HepG2 (cell line): ENCODE measurements around the gene TFG. TPM values are rescaled to one million over a fixed set of nuclear protein-coding genes. Genes with fewer than 3 reads are reported as not detected.

Experiments
- ATAC-seq: fragments of 200-7000 bp; cut with Tn5 transposase; 3 replicates; pipeline ENCODE4 v1.9.1; 2020; ENCODE audit warnings: mild to moderate bottlenecking, moderate library complexity
- Bru-seq: library from RNA; stranded (reverse); fragments of 400-500 nt; gene quantifications from one replicate; lab custom pipeline; 2021; lab: Mats Ljungman, UMichigan
- BruChase-seq, 2 experiments: library from RNA; stranded (reverse); fragments of 400-500 nt; gene quantifications; one replicate each; lab custom pipeline; 2021; lab: Mats Ljungman, UMichigan
- BruUV-seq: library from RNA; stranded (reverse); fragments of 400-500 nt; replicated peaks from 2 replicates; lab custom pipeline; 2021; lab: Mats Ljungman, UMichigan
- CTCF ChIA-PET: fragments of 300-600 bp; formaldehyde crosslinking; extraction: SDS; loops from one replicate; lab custom pipeline; 2021; ENCODE audit warnings: low total read pairs, inconsistent platforms, low intra/inter-chr PET ratio; lab: Yijun Ruan, JAX
- POLR2A ChIA-PET: fragments of 350-600 bp; sonication (Branson Sonifier 250); formaldehyde crosslinking; loops from one replicate; lab custom pipeline; 2020; ENCODE audit warnings: antibody characterized with exemption, inconsistent platforms; lab: Yijun Ruan, JAX
- DNase-seq: peaks from one replicate; pipeline ENCODE4 v3.0.0-alpha.2; 2015; ENCODE audit warnings: low spot score
- FAIRE-seq: peaks from 3 replicates; lab custom pipeline; 2011; peaks lifted over from hg19 to GRCh38; lab: Jason Lieb, UNC
- H2AFZ ChIP-seq: one replicate; pipeline ENCODE4 v1.6.1; 2011; ENCODE audit warnings: low read length, inconsistent platforms
- H3K27ac ChIP-seq: fragments of 300-600 bp; 3 replicates; pipeline ENCODE4 v1.8.0; 2011; ENCODE audit warnings: mixed run types, mild to moderate bottlenecking, mixed read lengths, low read length, inconsistent platforms; ENCODE audit not compliant: insufficient read depth; ENCODE audit errors: extremely low read length
- H3K27me3 ChIP-seq, 2 experiments: fragments of 200-600 bp in 1 of 2; 2 replicates in 1 of 2; 3 replicates in 1 of 2; pipeline versions ENCODE4 v1.6.0 to v1.8.0; 2011; ENCODE audit warnings: low read length in 2 of 2, mild to moderate bottlenecking in 2 of 2, moderate library complexity in 2 of 2, inconsistent platforms in 1 of 2; ENCODE audit not compliant: insufficient read depth in 2 of 2, control insufficient read depth in 1 of 2
- H3K36me3 ChIP-seq, 2 experiments: fragments of 200-600 bp in 1 of 2; replicated peaks in 1 of 2; 2 replicates in 1 of 2; 3 replicates in 1 of 2; pipeline versions ENCODE4 v1.5.1 to v1.8.0; 2011; ENCODE audit warnings: low read length in 2 of 2, inconsistent platforms in 1 of 2; ENCODE audit not compliant: insufficient read depth in 2 of 2, control insufficient read depth in 1 of 2
- H3K4me1 ChIP-seq: 2 replicates; pipeline ENCODE4 v1.5.1; 2012; ENCODE audit warnings: low read length, inconsistent platforms; ENCODE audit not compliant: insufficient read depth
- H3K4me2 ChIP-seq: 2 replicates; pipeline ENCODE4 v1.6.0; 2011; ENCODE audit warnings: low read depth, low read length, inconsistent platforms
- H3K4me3 ChIP-seq, 3 experiments: fragments of 200-600 bp in 1 of 3; sonication (generic), shearing (Covaris generic) in 1 of 3; replicated peaks in 1 of 3; 2 replicates each; pipeline ENCODE4 v1.5.1; 2011 to 2016; ENCODE audit warnings: low read length in 3 of 3, inconsistent platforms in 2 of 3, low read depth in 2 of 3, mild to moderate bottlenecking in 2 of 3, control low read depth in 1 of 3, mixed read lengths in 1 of 3; ENCODE audit not compliant: insufficient read depth in 1 of 3
- H3K79me2 ChIP-seq: one replicate; pipeline ENCODE4 v1.6.1; 2011; ENCODE audit warnings: low read length, inconsistent platforms; ENCODE audit not compliant: insufficient read depth
- H3K9ac ChIP-seq: 2 replicates; pipeline ENCODE4 v1.6.0; 2011; ENCODE audit warnings: mild to moderate bottlenecking, low read depth, low read length, inconsistent platforms; ENCODE audit not compliant: insufficient read depth
- H3K9me3 ChIP-seq: 2 replicates; pipeline ENCODE4 v1.5.1; 2012; ENCODE audit warnings: mild to moderate bottlenecking, low read length
- H4K20me1 ChIP-seq: 2 replicates; pipeline ENCODE4 v1.6.0; 2011; ENCODE audit warnings: inconsistent platforms, mild to moderate bottlenecking, low read length, moderate library complexity; ENCODE audit not compliant: insufficient read depth
- AHR ChIP-seq: IDR thresholded peaks from 2 replicates; pipeline ENCODE4 v1.6.1; 2018; ENCODE audit warnings: missing genetic modification reagents, missing compliant biosample characterization
- WGBS: methylation state at CpG from one replicate; pipeline ENCODE4 v1.1.6; 2017; ENCODE audit warnings: low lambda C conversion rate; 5-methylcytosine and 5-hydroxymethylcytosine counted together
- in situ Hi-C: cut with HindIII; loops from 2 replicates; pipeline ENCODE4 v1.10.0; 2017; ENCODE audit warnings: low pct_unique_long_range_greater_than_20kb; ENCODE audit not compliant: extremely low pct_ligation_motif_present
- intact Hi-C: fragments of 100-400 bp; cut with micrococcal nuclease; formaldehyde crosslinking; loops from one replicate; pipeline ENCODE4 v1.10.0; 2022; ENCODE audit not compliant: unreplicated experiment
- long read RNA-seq, 2 experiments: library from RNA in 1 of 2; library from polyadenylated mRNA in 1 of 2; stranded (forward) in 1 of 2; unstranded in 1 of 2; transcript quantifications; one replicate each; pipeline ENCODE4 v2.0.0, GENCODE V29; 2019 to 2022
- polyA minus RNA-seq, 3 experiments: library from RNA; depleted of rRNA, polyadenylated mRNA; stranded (reverse); fragments of >200 nt; gene quantifications; 2 replicates each; pipeline ENCODE4 v1.2.3, GENCODE V29; 2011; ENCODE audit warnings: low replicate concordance in 1 of 3
- polyA plus RNA-seq, 8 experiments: library from polyadenylated mRNA; depleted of rRNA in 3 of 8; stranded (reverse) in 7 of 8; unstranded in 1 of 8; fragments of >200 nt; fragmentation: Illumina TruSeq in 4 of 8; extraction: Trizol in 4 of 8; gene quantifications; 2 replicates each; pipeline versions ENCODE4 v1.2.1 to v1.2.3, GENCODE V29; 2011 to 2016; ENCODE audit warnings: low read depth in 4 of 8, missing spikeins in 1 of 8, mixed read lengths in 1 of 8; ENCODE audit not compliant: insufficient read depth in 1 of 8
- total RNA-seq, 5 experiments: library from RNA; depleted of rRNA; stranded (reverse); fragments of >200 nt; fragmentation: Illumina TruSeq; extraction: Trizol; gene quantifications; 2 replicates each; pipeline ENCODE4 v1.2.3, GENCODE V29; 2016; ENCODE audit warnings: low read depth in 1 of 5
- TF ChIP-seq, protein P1 (sequence below): sonication (generic); formaldehyde crosslinking; IDR thresholded peaks from 2 replicates; pipeline ENCODE4 v1.4.0; 2020; ENCODE audit warnings: missing genetic modification reagents, mild to moderate bottlenecking, borderline replicate concordance
- TF ChIP-seq, protein P2 (sequence below): sonication (generic); formaldehyde crosslinking; IDR thresholded peaks from 2 replicates; pipeline ENCODE4 v1.4.0; 2020; ENCODE audit warnings: mild to moderate bottlenecking, missing genetic modification reagents
- TF ChIP-seq, protein P3 (sequence below): sonication (generic); formaldehyde crosslinking; IDR thresholded peaks from 2 replicates; pipeline ENCODE4 v1.4.0; 2020; ENCODE audit warnings: mild to moderate bottlenecking, missing genetic modification reagents

The TFG gene
- total RNA-seq (2016; rRNA removed; fragmentation: Illumina TruSeq; extraction: Trizol), result 53.6 and 75.5 TPM in 2 replicates
- 19.9 and 20.4 TPM in 2 replicates for total RNA-seq (2016; cell fraction: cytosol; rRNA removed; fragmentation: Illumina TruSeq; extraction: Trizol; ENCODE audit: low read depth)
- 55.4 and 69.3 TPM in 2 replicates for total RNA-seq (2016; cell fraction: insoluble cytoplasmic fraction; rRNA removed; fragmentation: Illumina TruSeq; extraction: Trizol)
- 41.0 and 43.7 TPM in 2 replicates for total RNA-seq (2016; cell fraction: membrane; rRNA removed; fragmentation: Illumina TruSeq; extraction: Trizol)
- total RNA-seq (2016; cell fraction: nucleus; rRNA removed; fragmentation: Illumina TruSeq; extraction: Trizol), result 52.9 and 55.9 TPM in 2 replicates
- 66.2 and 71.7 TPM in 2 replicates for polyA plus RNA-seq (2011; rRNA removed)
- 69.5 and 71.5 TPM in 2 replicates for polyA plus RNA-seq (2011; cell fraction: cytosol; rRNA removed)
- polyA plus RNA-seq (2011; cell fraction: nucleus; rRNA removed), result 50.5 and 60.9 TPM in 2 replicates
- 56.0 and 60.1 TPM in 2 replicates for polyA plus RNA-seq (2012)
- 34.7 and 37.4 TPM in 2 replicates for polyA plus RNA-seq (2016; cell fraction: cytosol; fragmentation: Illumina TruSeq; extraction: Trizol; ENCODE audit: low read depth)
- polyA plus RNA-seq (2016; cell fraction: insoluble cytoplasmic fraction; fragmentation: Illumina TruSeq; extraction: Trizol; ENCODE audit: low read depth), result 161 and 167 TPM in 2 replicates
- polyA plus RNA-seq (2016; cell fraction: membrane; fragmentation: Illumina TruSeq; extraction: Trizol; ENCODE audit: low read depth), result 56.9 and 63.5 TPM in 2 replicates
- polyA plus RNA-seq (2016; cell fraction: nucleus; fragmentation: Illumina TruSeq; extraction: Trizol; ENCODE audit: insufficient read depth, low read depth), result 94.6 and 99.1 TPM in 2 replicates
- polyA minus RNA-seq (2011; rRNA and poly(A)+ RNA removed; ENCODE audit: low replicate concordance), result 32.7 and 41.4 TPM in 2 replicates
- polyA minus RNA-seq (2011; cell fraction: cytosol; rRNA and poly(A)+ RNA removed), result 30.4 and 30.6 TPM in 2 replicates
- 95.5 and 108 TPM in 2 replicates for polyA minus RNA-seq (2011; cell fraction: nucleus; rRNA and poly(A)+ RNA removed)
- percentile 96 among the genes with signal in this experiment for Bru-seq, nascent RNA
- BruChase-seq, experiment 1, labeled RNA remaining after a 6-hour chase, result percentile 90 among the genes with signal in this experiment
- BruChase-seq, experiment 2, labeled RNA remaining after a 2-hour chase, result percentile 91 among the genes with signal in this experiment
- long read RNA-seq, experiment 1, transcript TFG-208 (8 exons, 1,696 nt), result minor isoform, 8 of 209 reads
- long read RNA-seq, experiment 1, transcript TFG-201 (8 exons, 1,978 nt), result major isoform, 131 of 209 reads
- long read RNA-seq, experiment 1, transcript TFG-204 (8 exons, 1,783 nt), result minor isoform, 41 of 209 reads
- long read RNA-seq, experiment 1, partial matches to known transcripts, result 10 of 209 reads
- long read RNA-seq, experiment 1, other reads (novel, unspliced or antisense), result 18 of 209 reads
- long read RNA-seq, experiment 2, transcript TFG-208 (8 exons, 1,696 nt), result minor isoform, 8 of 208 reads
- long read RNA-seq, experiment 2, transcript TFG-204 (8 exons, 1,783 nt), result minor isoform, 26 of 208 reads
- long read RNA-seq, experiment 2, transcript TFG-201 (8 exons, 1,978 nt), result major isoform, 87 of 208 reads
- long read RNA-seq, experiment 2, partial matches to known transcripts, result 25 of 208 reads
- long read RNA-seq, experiment 2, other reads (novel, unspliced or antisense), result 61 of 208 reads

DNA sequence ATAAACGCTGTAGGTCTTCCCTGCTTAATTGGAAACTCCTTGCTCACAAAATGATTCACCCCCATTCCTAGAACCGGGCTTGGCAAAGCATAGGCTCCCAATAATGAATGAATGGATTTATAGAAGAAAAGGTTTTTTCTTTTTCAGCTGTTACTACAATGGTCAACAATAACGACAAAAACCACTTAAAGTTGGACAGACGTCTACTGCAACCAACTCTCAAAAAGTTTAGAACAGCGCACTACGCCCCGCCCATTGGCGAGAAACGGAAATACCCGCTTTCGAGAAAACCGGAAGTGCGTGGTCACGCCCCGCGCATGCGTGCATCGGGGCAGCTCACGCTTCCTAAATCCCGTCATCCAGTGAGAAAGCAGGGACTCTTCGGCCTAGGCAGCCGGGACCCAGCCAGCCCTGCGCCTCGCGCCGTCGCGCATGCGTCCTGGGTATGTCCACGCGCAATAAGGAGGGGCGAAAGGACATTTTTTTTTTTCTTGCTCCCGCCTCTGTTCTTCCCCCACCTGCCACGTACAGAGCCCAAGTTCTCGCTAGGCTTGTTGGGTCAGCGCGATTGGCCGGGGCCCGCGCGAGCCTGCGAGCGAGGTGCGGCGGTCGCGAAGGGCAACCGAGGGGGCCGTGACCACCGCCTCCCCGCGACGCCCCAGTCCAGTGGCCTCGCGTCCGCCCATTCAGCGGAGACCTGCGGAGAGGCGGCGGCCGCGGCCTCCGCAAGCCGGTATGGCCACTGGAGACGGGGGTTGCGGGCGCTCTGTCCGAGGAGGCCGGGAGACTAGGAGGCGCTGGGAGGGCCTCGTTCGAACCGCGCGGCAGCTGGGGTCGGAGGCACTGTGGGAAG lies at the start of gene TFG:
TFG (plus strand) TSS at position 506 of the 853 bp plus-strand sequence. CDS start 4,192 bp downstream, outside the sequence.
- BruUV-seq, result no TSS peak
- Histone ChIP-seq H3K4me1 (peaks cover 39% of the 10 kb centered on the region), H4K20me1 (peaks cover 18% of the 10 kb centered on the region), H3K9ac (peak within 1 kb of the TSS; percentile 88), H3K79me2 (peaks cover 43% of the 10 kb centered on the region), H3K27me3 (no peaks in the 10 kb centered on the region; a peak in 1 of 5 replicates), H3K9me3 (no peaks in the 10 kb centered on the region), H3K36me3 (peaks cover 0 to 12% of the 10 kb centered on the region in 2 experiments; a peak in 1 of 5 replicates), H3K4me3 (peak within 1 kb of the TSS; percentile 68 to 91 (median 82)), H3K4me2 (peak within 1 kb of the TSS; percentile 90), H3K27ac (peak within 1 kb of the TSS; percentile 95), H2AFZ (peak within 1 kb of the TSS; percentile 86)
- ChIA-PET CTCF (no interaction called here), POLR2A (interaction anchor here (0.6 to 1.8 kb wide), 9 partner anchors 10 to 645 kb away, joined by 3 to 5 read pairs (median 4); partner anchors contain the start of gene LNP1)
- DNase-seq (peak; percentile 97), FAIRE-seq (peak; percentile 83), ATAC-seq (peak; percentile 98)
- WGBS, result 1% methylated on average over 48 of the region's 76 CpGs
- in situ Hi-C loops (loop anchor here (25.0 kb wide), 3 partner anchors 97 to 897 kb away; partner anchors contain the start of genes ADGRG7 and CMSS1), intact Hi-C loops (loop anchor here (1.0 kb wide), 1 partner anchor 107 kb away; no protein-coding TSS in a partner anchor)
- TF ChIP-seq, protein P1, sequence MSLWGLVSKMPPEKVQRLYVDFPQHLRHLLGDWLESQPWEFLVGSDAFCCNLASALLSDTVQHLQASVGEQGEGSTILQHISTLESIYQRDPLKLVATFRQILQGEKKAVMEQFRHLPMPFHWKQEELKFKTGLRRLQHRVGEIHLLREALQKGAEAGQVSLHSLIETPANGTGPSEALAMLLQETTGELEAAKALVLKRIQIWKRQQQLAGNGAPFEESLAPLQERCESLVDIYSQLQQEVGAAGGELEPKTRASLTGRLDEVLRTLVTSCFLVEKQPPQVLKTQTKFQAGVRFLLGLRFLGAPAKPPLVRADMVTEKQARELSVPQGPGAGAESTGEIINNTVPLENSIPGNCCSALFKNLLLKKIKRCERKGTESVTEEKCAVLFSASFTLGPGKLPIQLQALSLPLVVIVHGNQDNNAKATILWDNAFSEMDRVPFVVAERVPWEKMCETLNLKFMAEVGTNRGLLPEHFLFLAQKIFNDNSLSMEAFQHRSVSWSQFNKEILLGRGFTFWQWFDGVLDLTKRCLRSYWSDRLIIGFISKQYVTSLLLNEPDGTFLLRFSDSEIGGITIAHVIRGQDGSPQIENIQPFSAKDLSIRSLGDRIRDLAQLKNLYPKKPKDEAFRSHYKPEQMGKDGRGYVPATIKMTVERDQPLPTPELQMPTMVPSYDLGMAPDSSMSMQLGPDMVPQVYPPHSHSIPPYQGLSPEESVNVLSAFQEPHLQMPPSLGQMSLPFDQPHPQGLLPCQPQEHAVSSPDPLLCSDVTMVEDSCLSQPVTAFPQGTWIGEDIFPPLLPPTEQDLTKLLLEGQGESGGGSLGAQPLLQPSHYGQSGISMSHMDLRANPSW (CRISPR knock-in tag), result peak; percentile 51; the same call in 1 of the 2 replicates
- TF ChIP-seq, protein P2, sequence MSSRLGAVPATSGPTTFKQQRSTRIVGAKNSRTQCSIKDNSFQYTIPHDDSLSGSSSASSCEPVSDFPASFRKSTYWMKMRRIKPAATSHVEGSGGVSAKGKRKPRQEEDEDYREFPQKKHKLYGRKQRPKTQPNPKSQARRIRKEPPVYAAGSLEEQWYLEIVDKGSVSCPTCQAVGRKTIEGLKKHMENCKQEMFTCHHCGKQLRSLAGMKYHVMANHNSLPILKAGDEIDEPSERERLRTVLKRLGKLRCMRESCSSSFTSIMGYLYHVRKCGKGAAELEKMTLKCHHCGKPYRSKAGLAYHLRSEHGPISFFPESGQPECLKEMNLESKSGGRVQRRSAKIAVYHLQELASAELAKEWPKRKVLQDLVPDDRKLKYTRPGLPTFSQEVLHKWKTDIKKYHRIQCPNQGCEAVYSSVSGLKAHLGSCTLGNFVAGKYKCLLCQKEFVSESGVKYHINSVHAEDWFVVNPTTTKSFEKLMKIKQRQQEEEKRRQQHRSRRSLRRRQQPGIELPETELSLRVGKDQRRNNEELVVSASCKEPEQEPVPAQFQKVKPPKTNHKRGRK (CRISPR knock-in tag), result no peak
- TF ChIP-seq, protein P3, sequence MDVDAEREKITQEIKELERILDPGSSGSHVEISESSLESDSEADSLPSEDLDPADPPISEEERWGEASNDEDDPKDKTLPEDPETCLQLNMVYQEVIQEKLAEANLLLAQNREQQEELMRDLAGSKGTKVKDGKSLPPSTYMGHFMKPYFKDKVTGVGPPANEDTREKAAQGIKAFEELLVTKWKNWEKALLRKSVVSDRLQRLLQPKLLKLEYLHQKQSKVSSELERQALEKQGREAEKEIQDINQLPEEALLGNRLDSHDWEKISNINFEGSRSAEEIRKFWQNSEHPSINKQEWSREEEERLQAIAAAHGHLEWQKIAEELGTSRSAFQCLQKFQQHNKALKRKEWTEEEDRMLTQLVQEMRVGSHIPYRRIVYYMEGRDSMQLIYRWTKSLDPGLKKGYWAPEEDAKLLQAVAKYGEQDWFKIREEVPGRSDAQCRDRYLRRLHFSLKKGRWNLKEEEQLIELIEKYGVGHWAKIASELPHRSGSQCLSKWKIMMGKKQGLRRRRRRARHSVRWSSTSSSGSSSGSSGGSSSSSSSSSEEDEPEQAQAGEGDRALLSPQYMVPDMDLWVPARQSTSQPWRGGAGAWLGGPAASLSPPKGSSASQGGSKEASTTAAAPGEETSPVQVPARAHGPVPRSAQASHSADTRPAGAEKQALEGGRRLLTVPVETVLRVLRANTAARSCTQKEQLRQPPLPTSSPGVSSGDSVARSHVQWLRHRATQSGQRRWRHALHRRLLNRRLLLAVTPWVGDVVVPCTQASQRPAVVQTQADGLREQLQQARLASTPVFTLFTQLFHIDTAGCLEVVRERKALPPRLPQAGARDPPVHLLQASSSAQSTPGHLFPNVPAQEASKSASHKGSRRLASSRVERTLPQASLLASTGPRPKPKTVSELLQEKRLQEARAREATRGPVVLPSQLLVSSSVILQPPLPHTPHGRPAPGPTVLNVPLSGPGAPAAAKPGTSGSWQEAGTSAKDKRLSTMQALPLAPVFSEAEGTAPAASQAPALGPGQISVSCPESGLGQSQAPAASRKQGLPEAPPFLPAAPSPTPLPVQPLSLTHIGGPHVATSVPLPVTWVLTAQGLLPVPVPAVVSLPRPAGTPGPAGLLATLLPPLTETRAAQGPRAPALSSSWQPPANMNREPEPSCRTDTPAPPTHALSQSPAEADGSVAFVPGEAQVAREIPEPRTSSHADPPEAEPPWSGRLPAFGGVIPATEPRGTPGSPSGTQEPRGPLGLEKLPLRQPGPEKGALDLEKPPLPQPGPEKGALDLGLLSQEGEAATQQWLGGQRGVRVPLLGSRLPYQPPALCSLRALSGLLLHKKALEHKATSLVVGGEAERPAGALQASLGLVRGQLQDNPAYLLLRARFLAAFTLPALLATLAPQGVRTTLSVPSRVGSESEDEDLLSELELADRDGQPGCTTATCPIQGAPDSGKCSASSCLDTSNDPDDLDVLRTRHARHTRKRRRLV (CRISPR knock-in tag), result no peak
- TF ChIP-seq AHR, result no peak
